SU-DHL-6 (cell line): ENCODE results near the gene ARHGAP21.

Source experiments
- H2AFZ ChIP-seq: fragments of 200-600 bp; sonication (generic); 2 replicates; pipeline ENCODE4 v1.6.1; 2014; ENCODE audit warnings: low read depth, mild to moderate bottlenecking, moderate library complexity, mixed read lengths, antibody characterized with exemption, low read length; ENCODE audit not compliant: severe bottlenecking
- H3F3A ChIP-seq: fragments of 200-600 bp; shearing (Covaris generic); 2 replicates; pipeline ENCODE4 v1.6.0; 2016; ENCODE audit warnings: antibody characterized with exemption, mild to moderate bottlenecking; ENCODE audit not compliant: insufficient read depth
- H3K27ac ChIP-seq: fragments of 200-600 bp; sonication (generic); 2 replicates; pipeline ENCODE4 v1.5.1; 2016; ENCODE audit warnings: low read depth, mild to moderate bottlenecking, low read length, moderate library complexity, mixed read lengths
- H3K27me3 ChIP-seq: fragments of 200-600 bp; sonication (generic), shearing (Covaris generic); 2 replicates; pipeline ENCODE4 v1.6.0; 2014; ENCODE audit warnings: mild to moderate bottlenecking, low read length
- H3K36me3 ChIP-seq: fragments of 200-600 bp; sonication (generic); 2 replicates; pipeline ENCODE4 v1.6.1; 2014; ENCODE audit warnings: mild to moderate bottlenecking, low read length, mixed read lengths
- H3K4me2 ChIP-seq: fragments of 300-600, 200-600 bp; shearing (Covaris generic), sonication (generic); 2 replicates; pipeline ENCODE4 v1.6.0; 2014; ENCODE audit warnings: low read length, low read depth, mild to moderate bottlenecking; ENCODE audit not compliant: poor library complexity, severe bottlenecking
- H3K4me3 ChIP-seq: fragments of 200-600 bp; sonication (generic); 2 replicates; pipeline ENCODE4 v1.5.1; 2014; ENCODE audit warnings: antibody characterized with exemption, low read length, mild to moderate bottlenecking, mixed read lengths; ENCODE audit not compliant: insufficient read depth, poor library complexity, severe bottlenecking
- H3K79me2 ChIP-seq: fragments of 200-600 bp; sonication (generic); 2 replicates; pipeline ENCODE4 v1.6.1; 2014; ENCODE audit warnings: mild to moderate bottlenecking, low read length, moderate library complexity; ENCODE audit not compliant: insufficient read depth
- H3K9ac ChIP-seq: fragments of 200-600 bp; sonication (generic); 2 replicates; pipeline ENCODE4 v1.7.0; 2014; ENCODE audit warnings: mild to moderate bottlenecking, low read length
- H3K9me2 ChIP-seq: fragments of 200-600 bp; sonication (generic); replicated peaks from 2 replicates; pipeline ENCODE4 v1.6.1; 2014; ENCODE audit warnings: low read length; ENCODE audit not compliant: insufficient read depth
- H3K9me3 ChIP-seq: fragments of 200-600 bp; sonication (generic); 2 replicates; pipeline ENCODE4 v1.6.1; 2014; ENCODE audit warnings: low read length, mixed read lengths; ENCODE audit not compliant: insufficient read depth
- H4K20me1 ChIP-seq: fragments of 200-600 bp; sonication (generic); 2 replicates; pipeline ENCODE4 v1.6.1; 2014; ENCODE audit warnings: low read depth, mild to moderate bottlenecking, antibody characterized with exemption, low read length, moderate library complexity, mixed read lengths
- EZH2phosphoT487 ChIP-seq: fragments of 200-600 bp; sonication (generic), shearing (Covaris generic); conservative IDR thresholded peaks from 2 replicates; pipeline ENCODE4 v1.6.1; 2018; ENCODE audit warnings: mild to moderate bottlenecking, antibody characterized with exemption, low read length, moderate library complexity, mixed read lengths
- TF ChIP-seq, protein P1 (sequence below): fragments of 200-600 bp; sonication (generic); IDR thresholded peaks from one replicate; pipeline ENCODE4 v1.5.1; 2017; ENCODE audit warnings: antibody characterized with exemption, mild to moderate bottlenecking, low read length, moderate library complexity; ENCODE audit not compliant: insufficient read depth, poor library complexity, severe bottlenecking

The ARHGAP21 gene

GRCh38 chr10:24718031-24718855, 5.4 kb downstream of the ARHGAP21 start:
- Histone ChIP-seq H3K9ac (no peak overlapping the region), H3F3A (no peaks in the 10 kb centered on the region), H3K4me2 (no peak overlapping the region), H3K79me2 (no peaks in the 10 kb centered on the region), H3K27me3 (no peaks in the 10 kb centered on the region), H2AFZ (no peak overlapping the region), H3K9me2 (no peaks in the 10 kb centered on the region), H3K27ac (no peak overlapping the region), H3K4me3 (no peak overlapping the region), H3K36me3 (no peaks in the 10 kb centered on the region), H3K9me3 (no peaks in the 10 kb centered on the region), H4K20me1 (no peaks in the 10 kb centered on the region)
- TF ChIP-seq, protein P1, sequence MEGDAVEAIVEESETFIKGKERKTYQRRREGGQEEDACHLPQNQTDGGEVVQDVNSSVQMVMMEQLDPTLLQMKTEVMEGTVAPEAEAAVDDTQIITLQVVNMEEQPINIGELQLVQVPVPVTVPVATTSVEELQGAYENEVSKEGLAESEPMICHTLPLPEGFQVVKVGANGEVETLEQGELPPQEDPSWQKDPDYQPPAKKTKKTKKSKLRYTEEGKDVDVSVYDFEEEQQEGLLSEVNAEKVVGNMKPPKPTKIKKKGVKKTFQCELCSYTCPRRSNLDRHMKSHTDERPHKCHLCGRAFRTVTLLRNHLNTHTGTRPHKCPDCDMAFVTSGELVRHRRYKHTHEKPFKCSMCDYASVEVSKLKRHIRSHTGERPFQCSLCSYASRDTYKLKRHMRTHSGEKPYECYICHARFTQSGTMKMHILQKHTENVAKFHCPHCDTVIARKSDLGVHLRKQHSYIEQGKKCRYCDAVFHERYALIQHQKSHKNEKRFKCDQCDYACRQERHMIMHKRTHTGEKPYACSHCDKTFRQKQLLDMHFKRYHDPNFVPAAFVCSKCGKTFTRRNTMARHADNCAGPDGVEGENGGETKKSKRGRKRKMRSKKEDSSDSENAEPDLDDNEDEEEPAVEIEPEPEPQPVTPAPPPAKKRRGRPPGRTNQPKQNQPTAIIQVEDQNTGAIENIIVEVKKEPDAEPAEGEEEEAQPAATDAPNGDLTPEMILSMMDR: no peak
- TF ChIP-seq EZH2phosphoT487: no peak

DNA sequence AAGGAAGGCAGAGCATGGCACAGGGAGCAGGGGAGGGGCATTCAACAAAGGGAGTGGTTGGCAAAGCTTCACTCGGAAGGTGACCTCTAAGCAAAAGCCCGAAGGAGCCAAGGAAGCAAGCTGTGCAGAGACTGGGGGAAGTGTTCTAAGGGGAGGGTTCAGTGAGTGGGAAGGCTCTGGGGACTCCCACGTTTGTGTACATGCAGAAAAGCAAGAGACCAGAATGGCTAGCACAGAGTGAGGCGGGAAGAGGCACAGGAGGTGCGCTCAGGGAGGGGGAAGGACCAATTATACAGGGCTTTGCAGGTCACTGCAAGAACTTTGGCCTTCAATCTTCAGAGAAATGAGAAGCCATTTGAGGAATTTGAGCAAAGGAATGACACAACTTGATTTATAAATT, 7.4 kb downstream of the ARHGAP21 start:
- no peaks in the 10 kb centered on the region for H3K9me2 ChIP-seq
- no peak overlapping the region for H3K27ac ChIP-seq
- H3K27me3 ChIP-seq: no peaks in the 10 kb centered on the region
- H4K20me1 ChIP-seq: no peaks in the 10 kb centered on the region
- no peak overlapping the region for H3K9ac ChIP-seq
- H3F3A ChIP-seq: no peaks in the 10 kb centered on the region
- H2AFZ ChIP-seq: no peak overlapping the region
- H3K9me3 ChIP-seq: no peaks in the 10 kb centered on the region
- no peaks in the 10 kb centered on the region for H3K36me3 ChIP-seq
- TF ChIP-seq EZH2phosphoT487: no peak
- TF ChIP-seq, protein P1: no peak
- no peak overlapping the region for H3K4me3 ChIP-seq
- no peaks in the 10 kb centered on the region for H3K79me2 ChIP-seq
- H3K4me2 ChIP-seq: no peak overlapping the region

DNA sequence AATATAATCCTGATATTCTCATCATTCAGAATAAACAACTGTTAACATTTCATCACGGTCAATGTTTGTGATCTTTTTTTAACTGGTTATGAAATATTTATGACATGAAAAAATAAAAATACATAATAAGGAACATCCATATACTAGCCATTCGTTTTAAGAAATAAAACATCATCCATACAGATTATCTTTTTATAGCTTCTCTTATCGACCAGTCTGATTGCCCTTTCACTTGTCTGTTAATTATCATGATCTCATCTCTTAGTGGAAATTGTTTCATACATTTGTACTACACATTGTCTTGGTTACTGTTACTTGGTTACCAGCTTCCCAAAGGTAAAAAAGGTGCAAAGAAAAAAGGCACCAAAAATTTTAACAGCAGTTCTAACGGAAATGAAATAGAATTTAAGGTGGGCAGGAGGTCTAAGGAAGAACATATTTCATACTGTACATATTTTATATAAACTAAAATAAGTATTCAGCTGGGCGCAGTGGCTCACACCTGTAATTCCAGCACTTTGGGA, 8.4 kb downstream of the ARHGAP21 start:
- Histone ChIP-seq H4K20me1 (no peaks in the 10 kb centered on the region), H3K9me2 (no peaks in the 10 kb centered on the region)
- TF ChIP-seq, protein P1: no peak
- TF ChIP-seq EZH2phosphoT487: no peak

More for the DNA sequence above, 8.4 kb downstream of the ARHGAP21 start:
- Histone ChIP-seq H3K36me3 (no peaks in the 10 kb centered on the region), H3K4me3 (no peak overlapping the region), H3K9ac (no peak overlapping the region), H2AFZ (no peak overlapping the region), H3K79me2 (no peaks in the 10 kb centered on the region), H3K4me2 (no peak overlapping the region), H3F3A (no peaks in the 10 kb centered on the region), H3K9me3 (no peaks in the 10 kb centered on the region), H3K27ac (no peak overlapping the region), H3K27me3 (no peaks in the 10 kb centered on the region)
